Glutamatergic neuron (in vitro differentiated cells): ENCODE results near the gene TMEM109. TPM values are rescaled to one million over a fixed set of nuclear protein-coding genes. Genes with fewer than 3 reads are reported as not detected.

Experiments
- DNase-seq: peaks from one replicate; pipeline ENCODE4 v3.0.0; 2022
- H3K27ac Mint-ChIP-seq: one replicate; pipeline ENCODE4 v1.8.0; 2020; ENCODE audit warnings: mild to moderate bottlenecking, mixed read lengths, inconsistent platforms; ENCODE audit not compliant: unreplicated experiment
- H3K27me3 Mint-ChIP-seq: one replicate; pipeline ENCODE4 v1.8.0; 2020; ENCODE audit warnings: mild to moderate bottlenecking, moderate library complexity, mixed read lengths, inconsistent platforms; ENCODE audit not compliant: unreplicated experiment
- H3K36me3 Mint-ChIP-seq: one replicate; pipeline ENCODE4 v1.8.0; 2020; ENCODE audit warnings: mild to moderate bottlenecking, mixed read lengths, inconsistent platforms; ENCODE audit not compliant: unreplicated experiment
- H3K4me1 Mint-ChIP-seq: one replicate; pipeline ENCODE4 v1.8.0; 2020; ENCODE audit warnings: mild to moderate bottlenecking, low read depth, mixed read lengths, inconsistent platforms; ENCODE audit not compliant: unreplicated experiment
- H3K4me3 Mint-ChIP-seq: one replicate; pipeline ENCODE4 v1.8.0; 2020; ENCODE audit warnings: mild to moderate bottlenecking, mixed read lengths, inconsistent platforms; ENCODE audit not compliant: unreplicated experiment
- H3K9me3 Mint-ChIP-seq: one replicate; pipeline ENCODE4 v1.8.0; 2020; ENCODE audit warnings: mild to moderate bottlenecking, moderate library complexity, mixed read lengths, inconsistent platforms; ENCODE audit not compliant: unreplicated experiment
- total RNA-seq: library from RNA; stranded (reverse); fragmentation: NEBNext Ultra II Directional; extraction: Animal tissue kit (Norgen Biotek cat#: 25700); gene quantifications from one replicate; pipeline ENCODE4 v1.2.1, GENCODE V29; 2021; ENCODE audit not compliant: unreplicated experiment
- TF ChIP-seq, protein P1 (sequence below): fragments of 200-600 bp; sonication (generic); IDR thresholded peaks from one replicate; pipeline ENCODE4 v1.5.0; 2021; ENCODE audit not compliant: partially characterized antibody, unreplicated experiment

Gene TMEM109
- total RNA-seq, 1 donor from 2014 or later: 4.0 TPM

DNA sequence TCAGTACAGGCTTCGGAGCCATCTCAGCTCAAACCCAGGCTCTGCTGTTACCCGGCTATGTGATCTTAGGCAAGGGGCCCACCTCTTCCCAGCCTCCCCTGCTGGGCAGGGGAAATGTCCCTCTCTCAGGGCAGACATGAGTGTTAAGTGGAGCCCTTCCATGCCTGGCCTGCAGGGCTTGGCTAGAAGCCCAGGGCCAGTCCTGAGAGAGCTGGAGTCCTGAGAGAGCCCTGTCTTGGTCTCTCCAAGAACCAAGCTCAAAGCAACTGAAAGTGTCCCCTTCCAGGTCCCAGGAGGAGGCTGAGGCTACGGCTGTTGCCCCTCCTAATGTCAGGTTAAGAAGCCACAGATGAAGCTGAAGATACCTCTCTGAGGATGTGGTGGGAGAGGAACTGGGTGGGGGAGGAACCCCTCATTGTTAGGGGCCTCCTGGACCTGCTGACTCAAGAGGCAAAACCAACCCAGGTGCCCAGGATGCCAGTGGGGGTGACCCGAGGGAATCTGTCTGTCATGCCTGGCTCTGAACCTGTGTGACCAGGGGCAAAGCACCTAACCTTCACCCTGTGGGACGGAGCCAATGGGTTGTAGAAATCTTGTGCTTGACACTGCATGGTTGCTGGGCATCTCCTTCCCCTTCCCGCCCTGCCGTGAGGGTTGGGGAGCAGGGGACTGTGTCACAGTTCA, 42.4 kb upstream of the TMEM109 start:
- DNase-seq: no peak
- Mint-ChIP-seq H3K4me1 (peaks cover 12% of the 10 kb centered on the region), H3K27me3 (peaks cover 3% of the 10 kb centered on the region), H3K36me3 (no peaks in the 10 kb centered on the region), H3K9me3 (peaks cover 5% of the 10 kb centered on the region), H3K27ac (no peak overlapping the region), H3K4me3 (no peak overlapping the region)
- TF ChIP-seq, protein P1, sequence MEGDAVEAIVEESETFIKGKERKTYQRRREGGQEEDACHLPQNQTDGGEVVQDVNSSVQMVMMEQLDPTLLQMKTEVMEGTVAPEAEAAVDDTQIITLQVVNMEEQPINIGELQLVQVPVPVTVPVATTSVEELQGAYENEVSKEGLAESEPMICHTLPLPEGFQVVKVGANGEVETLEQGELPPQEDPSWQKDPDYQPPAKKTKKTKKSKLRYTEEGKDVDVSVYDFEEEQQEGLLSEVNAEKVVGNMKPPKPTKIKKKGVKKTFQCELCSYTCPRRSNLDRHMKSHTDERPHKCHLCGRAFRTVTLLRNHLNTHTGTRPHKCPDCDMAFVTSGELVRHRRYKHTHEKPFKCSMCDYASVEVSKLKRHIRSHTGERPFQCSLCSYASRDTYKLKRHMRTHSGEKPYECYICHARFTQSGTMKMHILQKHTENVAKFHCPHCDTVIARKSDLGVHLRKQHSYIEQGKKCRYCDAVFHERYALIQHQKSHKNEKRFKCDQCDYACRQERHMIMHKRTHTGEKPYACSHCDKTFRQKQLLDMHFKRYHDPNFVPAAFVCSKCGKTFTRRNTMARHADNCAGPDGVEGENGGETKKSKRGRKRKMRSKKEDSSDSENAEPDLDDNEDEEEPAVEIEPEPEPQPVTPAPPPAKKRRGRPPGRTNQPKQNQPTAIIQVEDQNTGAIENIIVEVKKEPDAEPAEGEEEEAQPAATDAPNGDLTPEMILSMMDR: no peak

DNA sequence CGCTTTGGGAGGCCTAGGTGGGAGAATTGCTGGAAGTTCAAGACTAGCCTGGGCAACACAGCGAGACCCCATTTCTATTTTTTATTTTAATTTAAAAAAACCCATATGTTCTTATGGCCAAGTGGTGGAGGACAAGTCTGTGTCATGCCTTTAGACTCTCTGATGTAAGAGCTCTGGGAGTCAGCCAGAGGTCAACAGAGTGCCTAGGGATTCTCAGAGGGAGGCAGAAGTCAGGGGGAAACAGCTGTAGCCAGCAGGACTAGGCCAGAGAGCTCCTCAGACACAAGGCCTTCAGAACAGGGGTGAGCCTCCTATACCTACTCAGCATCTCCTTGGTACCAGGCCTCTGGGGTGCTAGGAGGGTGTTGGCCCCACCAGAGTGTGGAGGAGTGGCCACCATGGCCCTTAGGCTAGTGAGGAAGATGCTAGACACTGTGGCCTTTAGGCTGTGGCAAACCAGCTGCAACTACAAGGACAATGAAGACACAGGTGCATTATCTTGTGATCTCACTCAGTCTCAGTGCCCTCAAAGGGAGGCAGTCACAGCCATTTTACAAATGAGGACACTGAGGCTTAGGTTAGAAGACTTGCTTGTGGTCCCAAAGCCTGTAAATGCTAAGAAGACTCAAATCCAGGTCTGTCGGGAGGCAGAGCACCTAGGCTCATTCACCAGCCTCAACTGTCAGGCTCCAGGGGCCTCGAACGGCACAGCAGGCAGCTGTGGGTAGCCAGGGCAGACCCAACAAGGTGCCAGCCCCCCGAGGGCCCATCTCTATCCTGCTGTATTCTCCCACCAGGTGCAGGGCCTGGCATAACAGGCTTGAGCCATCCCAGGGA, 41.6 kb upstream of the TMEM109 start:
- Mint-ChIP-seq H3K27me3 (peaks cover 3% of the 10 kb centered on the region), H3K36me3 (no peaks in the 10 kb centered on the region), H3K9me3 (peaks cover 5% of the 10 kb centered on the region), H3K27ac (no peak overlapping the region), H3K4me1 (peaks cover 12% of the 10 kb centered on the region), H3K4me3 (no peak overlapping the region)
- TF ChIP-seq, protein P1: no peak
- no peak for DNase-seq

DNA sequence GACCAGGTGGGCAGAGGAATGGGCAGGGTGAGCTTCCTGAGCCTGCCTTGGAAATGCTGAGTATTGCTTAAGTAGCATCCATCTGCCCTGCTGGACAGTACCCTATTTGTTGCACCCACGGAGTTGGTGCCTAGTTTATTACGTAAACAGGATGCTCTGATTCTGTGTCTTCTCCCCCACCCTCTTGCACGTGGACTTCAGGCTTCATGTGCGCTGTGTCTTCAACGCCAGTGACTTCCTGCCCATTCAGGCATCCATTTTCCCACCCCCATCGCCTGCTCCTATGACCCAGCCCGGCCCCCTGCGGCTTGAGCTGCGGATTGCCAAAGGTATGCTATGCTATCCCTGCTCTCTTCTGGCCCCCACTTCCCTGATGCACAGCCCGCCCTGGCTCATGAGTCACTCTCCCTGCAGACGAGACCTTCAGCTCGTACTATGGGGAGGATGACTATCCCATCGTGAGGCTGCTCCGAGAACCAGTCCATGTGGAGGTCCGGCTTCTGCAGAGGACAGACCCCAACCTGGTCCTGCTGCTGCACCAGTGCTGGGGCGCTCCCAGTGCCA, 40.9 kb upstream of the TMEM109 start:
- peaks cover 3% of the 10 kb centered on the region for H3K27me3 Mint-ChIP-seq
- H3K4me1 Mint-ChIP-seq: peaks cover 12% of the 10 kb centered on the region
- TF ChIP-seq, protein P1: no peak
- peaks cover 5% of the 10 kb centered on the region for H3K9me3 Mint-ChIP-seq
- H3K27ac Mint-ChIP-seq: peak overlapping the region; percentile 15
- no peak for DNase-seq
- no peaks in the 10 kb centered on the region for H3K36me3 Mint-ChIP-seq
- H3K4me3 Mint-ChIP-seq: no peak overlapping the region

DNA sequence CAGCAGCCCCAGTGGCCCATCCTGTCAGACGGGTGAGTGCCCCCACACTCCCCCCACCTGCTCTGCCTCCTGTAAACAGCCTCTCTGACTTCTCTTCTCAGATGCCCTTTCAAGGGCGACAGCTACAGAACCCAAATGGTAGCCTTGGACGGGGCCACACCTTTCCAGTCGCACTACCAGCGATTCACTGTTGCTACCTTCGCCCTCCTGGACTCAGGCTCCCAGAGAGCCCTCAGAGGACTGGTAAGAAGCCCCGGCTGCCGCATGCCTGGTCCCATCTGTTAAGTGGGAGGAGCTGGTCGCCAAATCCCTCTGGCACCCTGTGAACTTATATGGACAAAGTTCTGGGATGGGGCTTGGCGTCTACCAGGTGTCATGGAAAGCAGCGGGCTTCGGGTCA, 40.4 kb upstream of the TMEM109 start:
- TF ChIP-seq, protein P1: no peak
- Mint-ChIP-seq H3K36me3 (no peaks in the 10 kb centered on the region), H3K9me3 (peaks cover 5% of the 10 kb centered on the region), H3K27me3 (peaks cover 3% of the 10 kb centered on the region), H3K4me3 (no peak overlapping the region), H3K27ac (no peak overlapping the region), H3K4me1 (peaks cover 12% of the 10 kb centered on the region)
- no peak for DNase-seq
